ENCODE data around the gene CERS4. TPM values are rescaled to one million over a fixed set of nuclear protein-coding genes. Genes with fewer than 3 reads are reported as not detected.
"Not testable (repeated sequence)": the region's sequence is repeated elsewhere in the genome, so short reads cannot be mapped to it uniquely, and the experiment has no call there.

CERS4 gene
- total RNA-seq, 1 donor from 2014 or later, result 30.0 TPM

DNA sequence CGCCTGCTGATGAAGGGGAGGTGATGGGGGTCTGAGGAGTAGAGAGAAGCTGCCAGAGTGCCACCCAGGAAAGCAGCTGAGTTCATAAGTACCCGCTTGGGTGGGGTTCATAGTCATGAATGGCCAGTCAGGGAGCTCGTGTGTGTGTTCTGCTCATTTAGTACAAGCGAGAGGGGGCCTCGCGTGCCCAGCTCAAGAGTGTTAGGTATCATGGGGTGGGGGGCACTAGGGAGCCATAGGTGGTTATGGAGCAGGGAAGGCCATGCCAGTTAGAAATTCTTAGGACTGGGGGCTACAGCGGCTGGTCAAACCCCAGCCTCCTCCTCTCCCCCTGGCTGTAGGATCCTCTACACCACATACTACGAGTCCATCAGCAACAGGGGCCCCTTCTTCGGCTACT is 52.2 kb downstream of the CERS4 start:
- Mint-ChIP-seq H3K27ac (ENCODE audit: unreplicated experiment) (no peak overlapping the region), H3K4me3 (no peak overlapping the region), H3K36me3 (ENCODE audit: low read depth) (no peaks in the 10 kb centered on the region), H3K9me3 (no peaks in the 10 kb centered on the region), H3K4me1 (peaks cover 4% of the 10 kb centered on the region), H3K27me3 (ENCODE audit: low read depth) (peaks cover 5% of the 10 kb centered on the region)
- TF ChIP-seq, protein P1, sequence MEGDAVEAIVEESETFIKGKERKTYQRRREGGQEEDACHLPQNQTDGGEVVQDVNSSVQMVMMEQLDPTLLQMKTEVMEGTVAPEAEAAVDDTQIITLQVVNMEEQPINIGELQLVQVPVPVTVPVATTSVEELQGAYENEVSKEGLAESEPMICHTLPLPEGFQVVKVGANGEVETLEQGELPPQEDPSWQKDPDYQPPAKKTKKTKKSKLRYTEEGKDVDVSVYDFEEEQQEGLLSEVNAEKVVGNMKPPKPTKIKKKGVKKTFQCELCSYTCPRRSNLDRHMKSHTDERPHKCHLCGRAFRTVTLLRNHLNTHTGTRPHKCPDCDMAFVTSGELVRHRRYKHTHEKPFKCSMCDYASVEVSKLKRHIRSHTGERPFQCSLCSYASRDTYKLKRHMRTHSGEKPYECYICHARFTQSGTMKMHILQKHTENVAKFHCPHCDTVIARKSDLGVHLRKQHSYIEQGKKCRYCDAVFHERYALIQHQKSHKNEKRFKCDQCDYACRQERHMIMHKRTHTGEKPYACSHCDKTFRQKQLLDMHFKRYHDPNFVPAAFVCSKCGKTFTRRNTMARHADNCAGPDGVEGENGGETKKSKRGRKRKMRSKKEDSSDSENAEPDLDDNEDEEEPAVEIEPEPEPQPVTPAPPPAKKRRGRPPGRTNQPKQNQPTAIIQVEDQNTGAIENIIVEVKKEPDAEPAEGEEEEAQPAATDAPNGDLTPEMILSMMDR (conservative IDR thresholded peaks at IDR 0.05), result no peak
- no peak for DNase-seq (ENCODE audit: low read depth, low spot score)

DNA sequence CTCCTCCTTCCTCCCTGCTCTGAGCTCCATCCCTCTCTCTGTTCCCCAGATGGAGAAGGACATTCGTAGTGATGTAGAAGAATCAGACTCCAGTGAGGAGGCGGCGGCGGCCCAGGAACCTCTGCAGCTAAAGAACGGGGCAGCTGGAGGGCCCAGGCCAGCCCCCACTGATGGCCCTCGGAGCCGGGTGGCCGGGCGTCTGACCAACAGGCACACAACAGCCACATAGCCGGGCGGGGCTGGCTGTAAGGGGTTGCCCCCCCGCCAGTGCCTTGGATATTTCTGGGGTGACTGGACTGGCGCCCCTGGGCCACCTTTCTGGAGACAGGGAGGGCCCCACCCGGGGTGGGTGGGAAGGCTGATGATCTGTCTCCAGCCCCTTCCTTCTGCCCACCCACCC is 52.7 kb downstream of the CERS4 start:
- Mint-ChIP-seq H3K27ac (ENCODE audit: unreplicated experiment) (no peak overlapping the region), H3K4me1 (peaks cover 4% of the 10 kb centered on the region), H3K4me3 (no peak overlapping the region), H3K9me3 (no peaks in the 10 kb centered on the region), H3K36me3 (ENCODE audit: low read depth) (no peaks in the 10 kb centered on the region), H3K27me3 (ENCODE audit: low read depth) (peaks cover 6% of the 10 kb centered on the region)
- TF ChIP-seq, protein P1 (conservative IDR thresholded peaks at IDR 0.05), result no peak
- no peak for DNase-seq (ENCODE audit: low read depth, low spot score)

DNA sequence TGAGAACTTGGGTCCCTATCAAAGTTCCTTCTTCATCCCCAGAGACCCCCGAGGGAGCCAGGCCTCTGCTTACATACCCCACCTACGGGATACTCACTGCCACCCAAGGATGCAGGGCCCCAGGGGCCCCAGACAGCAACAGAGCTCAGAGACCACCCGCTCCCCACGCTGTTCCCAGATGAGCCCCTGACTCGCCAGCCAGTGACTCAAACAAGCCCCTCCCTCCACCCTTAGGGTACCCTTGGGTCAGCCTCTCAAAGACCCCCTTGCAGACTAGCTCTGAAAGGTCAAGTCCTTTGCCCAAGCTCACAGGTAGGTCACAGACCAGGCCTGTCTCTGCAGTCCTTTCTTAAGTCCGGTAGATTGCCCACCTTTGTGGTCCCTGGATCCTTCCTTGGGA is 53.3 kb downstream of the CERS4 start:
- Mint-ChIP-seq H3K4me3 (no peak overlapping the region), H3K36me3 (ENCODE audit: low read depth) (no peaks in the 10 kb centered on the region), H3K27me3 (ENCODE audit: low read depth) (peaks cover 6% of the 10 kb centered on the region), H3K27ac (ENCODE audit: unreplicated experiment) (no peak overlapping the region), H3K9me3 (no peaks in the 10 kb centered on the region), H3K4me1 (peaks cover 4% of the 10 kb centered on the region)
- TF ChIP-seq, protein P1 (conservative IDR thresholded peaks at IDR 0.05), result no peak
- DNase-seq (ENCODE audit: low read depth, low spot score), result no peak

DNA sequence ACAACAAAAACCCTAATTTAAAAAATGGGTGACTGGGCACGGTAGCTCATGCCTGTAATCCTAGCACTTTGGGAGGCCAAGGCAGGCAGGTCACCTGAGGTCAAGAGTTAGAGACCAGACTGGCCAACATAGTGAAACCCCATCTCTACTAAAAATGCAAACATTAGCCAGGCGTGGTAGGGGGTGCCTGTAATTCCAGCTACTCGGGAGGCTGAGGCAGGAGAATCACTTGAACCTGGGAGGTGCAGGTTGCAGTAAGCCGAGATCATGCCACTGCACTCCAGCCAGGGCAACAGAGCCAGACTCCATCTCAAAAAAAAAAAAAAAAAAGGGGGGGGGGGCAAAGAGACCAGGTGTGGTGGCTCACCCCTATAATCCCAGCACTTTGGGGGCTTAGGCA is 55.1 kb downstream of the CERS4 start:
- H3K4me1 Mint-ChIP-seq; H3K36me3 Mint-ChIP-seq (ENCODE audit: low read depth); H3K4me3 Mint-ChIP-seq; H3K27me3 Mint-ChIP-seq (ENCODE audit: low read depth); H3K27ac Mint-ChIP-seq (ENCODE audit: unreplicated experiment); DNase-seq (ENCODE audit: low read depth, low spot score); H3K9me3 Mint-ChIP-seq: not testable (repeated sequence)

DNA sequence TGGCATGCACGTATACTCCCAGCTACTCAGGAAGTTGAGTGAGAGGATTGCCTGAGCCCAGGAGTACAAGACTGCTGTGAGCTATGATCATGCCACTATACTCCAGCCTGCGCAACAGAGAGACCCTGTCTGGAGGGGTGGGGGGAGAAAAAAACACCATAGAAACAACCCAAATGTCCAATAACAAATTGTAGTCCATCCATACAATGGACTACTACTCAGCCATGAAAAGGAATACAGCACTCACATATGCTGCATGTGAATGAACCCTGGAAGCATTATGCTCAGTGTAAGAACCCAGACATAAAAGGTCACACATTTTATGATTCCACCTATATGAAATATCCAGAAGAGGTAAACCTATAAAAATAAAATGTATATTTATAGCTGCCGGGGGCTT is 56.7 kb downstream of the CERS4 start:
- no peak for DNase-seq (ENCODE audit: low read depth, low spot score)
- H3K36me3 Mint-ChIP-seq (ENCODE audit: low read depth), result no peaks in the 10 kb centered on the region
- no peak overlapping the region for H3K27ac Mint-ChIP-seq (ENCODE audit: unreplicated experiment)
- H3K27me3 Mint-ChIP-seq (ENCODE audit: low read depth), result peaks cover 9% of the 10 kb centered on the region
- TF ChIP-seq, protein P1 (conservative IDR thresholded peaks at IDR 0.05), result no peak
- H3K4me3 Mint-ChIP-seq, result no peak overlapping the region
- no peaks in the 10 kb centered on the region for H3K9me3 Mint-ChIP-seq
- peaks cover 4% of the 10 kb centered on the region for H3K4me1 Mint-ChIP-seq

DNA sequence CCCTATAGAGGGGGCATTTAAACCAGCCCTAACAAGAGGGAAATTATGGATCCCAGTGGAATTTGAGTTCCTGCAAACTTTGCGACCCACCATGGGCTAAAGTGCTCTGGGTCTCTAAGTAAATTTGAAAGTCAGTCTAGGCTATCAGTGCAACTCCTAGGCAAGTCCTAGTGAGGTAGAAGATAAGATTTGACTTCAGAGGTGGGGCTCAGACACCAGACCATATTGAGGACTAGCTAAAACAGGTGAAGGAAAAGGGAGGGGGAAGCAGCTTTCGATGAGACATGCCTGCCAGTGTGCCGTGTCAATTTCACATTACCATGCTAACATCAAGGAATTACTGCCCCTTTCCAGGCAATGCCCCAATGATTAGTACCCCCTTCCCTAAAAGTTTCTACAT is 60.6 kb downstream of the CERS4 start:
- peaks cover 4% of the 10 kb centered on the region for H3K4me1 Mint-ChIP-seq
- no peaks in the 10 kb centered on the region for H3K9me3 Mint-ChIP-seq
- peak; percentile 0 for DNase-seq (ENCODE audit: low read depth, low spot score)
- H3K27me3 Mint-ChIP-seq (ENCODE audit: low read depth), result peaks cover 9% of the 10 kb centered on the region
- H3K36me3 Mint-ChIP-seq (ENCODE audit: low read depth), result no peaks in the 10 kb centered on the region
- no peak overlapping the region for H3K27ac Mint-ChIP-seq (ENCODE audit: unreplicated experiment)
- TF ChIP-seq, protein P1 (conservative IDR thresholded peaks at IDR 0.05), result no peak
- H3K4me3 Mint-ChIP-seq, result peak overlapping the region; percentile 3

DNA sequence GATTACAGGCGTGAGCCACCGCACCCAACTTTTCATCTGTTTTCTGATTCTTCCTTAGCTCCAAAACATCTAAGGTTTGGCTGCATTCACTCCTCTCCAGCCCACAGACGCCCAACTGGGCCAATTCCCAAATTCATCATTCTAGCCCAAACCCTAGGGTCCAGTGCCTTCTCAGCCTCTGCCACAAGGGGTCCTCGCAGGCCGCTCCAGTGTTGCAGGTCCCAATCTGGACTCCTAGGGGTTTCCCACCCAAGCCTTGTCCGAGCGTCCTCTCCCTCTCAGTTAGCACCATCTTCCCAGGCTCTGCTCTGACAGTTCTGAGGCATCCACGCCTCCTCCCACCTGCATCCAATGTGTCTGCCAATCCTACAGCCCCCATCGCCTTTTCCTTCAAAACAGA is 67.3 kb downstream of the CERS4 start:
- H3K27ac Mint-ChIP-seq (ENCODE audit: unreplicated experiment), result not testable (repeated sequence)

DNA sequence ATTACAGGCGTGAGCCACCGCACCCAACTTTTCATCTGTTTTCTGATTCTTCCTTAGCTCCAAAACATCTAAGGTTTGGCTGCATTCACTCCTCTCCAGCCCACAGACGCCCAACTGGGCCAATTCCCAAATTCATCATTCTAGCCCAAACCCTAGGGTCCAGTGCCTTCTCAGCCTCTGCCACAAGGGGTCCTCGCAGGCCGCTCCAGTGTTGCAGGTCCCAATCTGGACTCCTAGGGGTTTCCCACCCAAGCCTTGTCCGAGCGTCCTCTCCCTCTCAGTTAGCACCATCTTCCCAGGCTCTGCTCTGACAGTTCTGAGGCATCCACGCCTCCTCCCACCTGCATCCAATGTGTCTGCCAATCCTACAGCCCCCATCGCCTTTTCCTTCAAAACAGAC is 82.2 kb downstream of the CERS4 start:
- not testable (repeated sequence) for H3K27me3 Mint-ChIP-seq (ENCODE audit: low read depth); H3K4me3 Mint-ChIP-seq; H3K36me3 Mint-ChIP-seq (ENCODE audit: low read depth); H3K4me1 Mint-ChIP-seq; H3K27ac Mint-ChIP-seq (ENCODE audit: unreplicated experiment); DNase-seq (ENCODE audit: low read depth, low spot score); H3K9me3 Mint-ChIP-seq

More for the DNA sequence above, 67.3 kb downstream of the CERS4 start:
- not testable (repeated sequence) for H3K27me3 Mint-ChIP-seq (ENCODE audit: low read depth); H3K9me3 Mint-ChIP-seq; DNase-seq (ENCODE audit: low read depth, low spot score); H3K4me1 Mint-ChIP-seq; H3K36me3 Mint-ChIP-seq (ENCODE audit: low read depth); H3K4me3 Mint-ChIP-seq
